B cell (primary cell): ENCODE measurements around the gene SLC19A1. TPM values are rescaled to one million over a fixed set of nuclear protein-coding genes. Genes with fewer than 3 reads are reported as not detected.

Experiments used
- ATAC-seq: fragments of 200-7000 bp; cut with Tn5 transposase; one replicate; pipeline ENCODE4 v1.10.0; 2021; ENCODE audit warnings: low read depth, mild to moderate bottlenecking, moderate number of reproducible peaks, moderate library complexity
- CTCF ChIA-PET: fragments of 350-600 bp; sonication (Branson Sonifier 250); formaldehyde crosslinking; loops from one replicate; lab custom pipeline; 2021; ENCODE audit warnings: antibody characterized with exemption, inconsistent platforms; lab: Charles Lee
- POLR2A ChIA-PET: fragments of 350-600 bp; sonication (Branson Sonifier 250); formaldehyde crosslinking; loops from one replicate; lab custom pipeline; 2021; ENCODE audit warnings: antibody characterized with exemption; lab: Charles Lee
- DNase-seq: peaks from one replicate; pipeline ENCODE4 v3.0.0; 2013
- H2AFZ ChIP-seq: 2 replicates; pipeline ENCODE4 v1.6.1; 2012; ENCODE audit warnings: mild to moderate bottlenecking, low read depth, low read length; ENCODE audit not compliant: insufficient read depth, poor library complexity, severe bottlenecking
- H3K27ac ChIP-seq, 2 donors: 1 replicate in 1 of 2; 2 replicates in 1 of 2; pipeline ENCODE4 v1.5.1; 2012 to 2013; ENCODE audit warnings: low read length in 2 of 2, mild to moderate bottlenecking in 2 of 2, moderate library complexity in 1 of 2
- H3K27me3 ChIP-seq, 4 experiments: fragments of 200-600 bp in 1 of 4; sonication (generic) in 1 of 4; replicated peaks in 1 of 4; 1 replicate in 2 of 4; 2 replicates in 2 of 4; pipeline versions ENCODE4 v1.6.1 to v1.7.0; 2013 to 2016; ENCODE audit warnings: low read length in 3 of 4, mild to moderate bottlenecking in 2 of 4, mixed read lengths in 1 of 4, moderate library complexity in 1 of 4; ENCODE audit not compliant: insufficient read depth in 4 of 4, control insufficient read depth in 3 of 4; ENCODE audit errors: control extremely low read depth in 1 of 4
- H3K36me3 ChIP-seq, 2 experiments: replicated peaks in 1 of 2; 1 replicate in 1 of 2; 2 replicates in 1 of 2; pipeline versions ENCODE4 v1.6.1 to v1.7.1; 2013; ENCODE audit warnings: low read length in 1 of 2; ENCODE audit not compliant: insufficient read depth in 2 of 2, control insufficient read depth in 1 of 2; ENCODE audit errors: control extremely low read depth in 1 of 2, extremely low read depth in 1 of 2
- H3K4me1 ChIP-seq, 2 donors: fragments of 200-600 bp in 1 of 2; sonication (generic) in 1 of 2; 1 replicate in 1 of 2; 2 replicates in 1 of 2; pipeline versions ENCODE4 v1.5.1 to v1.6.1; 2013 to 2017; ENCODE audit warnings: low read length in 2 of 2; ENCODE audit not compliant: control insufficient read depth in 2 of 2, insufficient read depth in 2 of 2
- H3K4me2 ChIP-seq: replicated peaks from 2 replicates; pipeline ENCODE3; 2012; ENCODE audit warnings: mild to moderate bottlenecking, low read depth, low read length; ENCODE audit not compliant: poor library complexity, severe bottlenecking
- H3K4me3 ChIP-seq, 5 experiments: fragments of 200-600 bp in 1 of 5; sonication (generic) in 1 of 5; 1 replicate in 3 of 5; 2 replicates in 2 of 5; pipeline versions ENCODE4 v1.5.1 to v1.7.0; 2011 to 2016; ENCODE audit warnings: low read length in 4 of 5, mild to moderate bottlenecking in 4 of 5, low read depth in 2 of 5, control low read depth in 1 of 5, moderate library complexity in 1 of 5; ENCODE audit not compliant: insufficient read depth in 1 of 5; ENCODE audit errors: control extremely low read depth in 1 of 5, extremely low read depth in 1 of 5
- H3K79me2 ChIP-seq: fragments of 200-600 bp; sonication (generic); one replicate; pipeline ENCODE4 v1.6.0; 2016; ENCODE audit warnings: low read length; ENCODE audit not compliant: control insufficient read depth, insufficient read depth
- H3K9ac ChIP-seq: fragments of 200-600 bp; sonication (generic); 2 replicates; pipeline ENCODE4 v1.6.1; 2017; ENCODE audit warnings: mild to moderate bottlenecking, low read length, moderate library complexity
- H3K9me3 ChIP-seq, 3 donors: one replicate each; pipeline versions ENCODE4 v1.6.1 to v1.7.1; 2013; ENCODE audit warnings: low read length in 2 of 3; ENCODE audit not compliant: control insufficient read depth in 2 of 3, insufficient read depth in 1 of 3; ENCODE audit errors: control extremely low read depth in 1 of 3
- H4K20me1 ChIP-seq: 2 replicates; pipeline ENCODE4 v1.6.0; 2012; ENCODE audit warnings: mild to moderate bottlenecking, low read length; ENCODE audit not compliant: insufficient read depth, control insufficient read depth, poor library complexity, severe bottlenecking
- H3K27ac Mint-ChIP-seq: one replicate; pipeline ENCODE4 v1.8.0; 2021; ENCODE audit warnings: mixed read lengths
- H3K27me3 Mint-ChIP-seq: one replicate; pipeline ENCODE4 v1.8.0; 2021; ENCODE audit warnings: mixed read lengths
- H3K4me1 Mint-ChIP-seq: one replicate; pipeline ENCODE4 v1.8.0; 2021; ENCODE audit warnings: mixed read lengths
- H3K4me3 Mint-ChIP-seq: one replicate; pipeline ENCODE4 v1.8.0; 2021; ENCODE audit warnings: mixed read lengths
- H3K9me3 Mint-ChIP-seq: one replicate; pipeline ENCODE4 v1.8.0; 2022; ENCODE audit warnings: mixed read lengths; ENCODE audit not compliant: insufficient read depth
- CTCF ChIP-seq: fragments of 200-600 bp; IDR thresholded peaks from one replicate; pipeline ENCODE4 v1.8.0; 2022; ENCODE audit warnings: antibody characterized with exemption, mild to moderate bottlenecking
- EZH2 ChIP-seq: IDR thresholded peaks from 2 replicates; pipeline ENCODE4 v1.6.1; 2012; ENCODE audit warnings: borderline replicate concordance, low read depth, mild to moderate bottlenecking, moderate library complexity, low read length; ENCODE audit not compliant: insufficient read depth, poor library complexity, severe bottlenecking
- WGBS: methylation state at CpG from one replicate; pipeline ENCODE4 v1.1.5; 2013; ENCODE audit warnings: missing lambda C conversion rate; ENCODE audit not compliant: insufficient coverage; 5-methylcytosine and 5-hydroxymethylcytosine counted together
- intact Hi-C: fragments of 100-400 bp; cut with micrococcal nuclease; formaldehyde crosslinking; loops from one replicate; pipeline ENCODE4 v1.10.0; 2022
- polyA plus RNA-seq: library from polyadenylated mRNA; depleted of rRNA; stranded (reverse); fragments of >200 nt; gene quantifications from 2 replicates; pipeline ENCODE4 v1.2.3, GENCODE V29; 2012
- total RNA-seq, 2 donors: library from RNA; stranded (reverse); fragments of 120-200 nt in 1 of 2; gene quantifications; 1 replicate in 1 of 2; 2 replicates in 1 of 2; pipeline versions ENCODE4 v1.2.3 to v1.2.4, GENCODE V29; 2013 to 2022

The SLC19A1 gene
- total and polyA plus RNA-seq, 2 donors (not counting 1 experiment from before 2014, with no cell fraction given) = 8.7 to 10.1 TPM

DNA sequence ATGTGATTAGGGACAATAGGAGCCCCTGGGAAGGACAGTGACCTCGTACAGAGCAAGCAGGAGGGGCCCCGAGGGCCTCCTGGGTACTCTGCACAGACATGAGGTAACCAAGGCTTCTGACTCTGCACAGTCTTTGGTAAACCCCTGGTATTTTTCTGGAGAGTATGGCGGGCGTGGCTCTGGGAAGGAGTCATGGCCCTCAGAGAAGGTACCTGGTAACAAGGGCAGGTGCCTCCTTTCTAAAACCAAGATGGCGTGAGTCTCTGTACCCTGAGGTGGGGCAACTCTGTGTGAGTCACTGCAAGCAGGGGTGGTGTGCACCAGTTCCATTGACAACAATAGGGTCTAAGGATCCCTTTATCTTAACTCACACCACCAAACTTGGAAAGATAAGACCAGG is 39.9 kb upstream of the SLC19A1 start:
- H2AFZ ChIP-seq = no peak overlapping the region
- H3K4me3 Mint-ChIP-seq = no peak overlapping the region
- H3K27ac ChIP-seq = no peak overlapping the region
- H3K27me3 ChIP-seq = peaks cover 0 to 9% (median 0%) of the 10 kb centered on the region in 4 experiments
- no peak overlapping the region for H3K4me2 ChIP-seq
- H3K9ac ChIP-seq = no peak overlapping the region
- no peaks in the 10 kb centered on the region for H4K20me1 ChIP-seq
- H3K9me3 Mint-ChIP-seq = peaks cover 19% of the 10 kb centered on the region
- peaks cover 0 to 21% (median 16%) of the 10 kb centered on the region in 3 donors for H3K9me3 ChIP-seq
- POLR2A ChIA-PET = no interaction called here
- H3K79me2 ChIP-seq = no peaks in the 10 kb centered on the region
- TF ChIP-seq EZH2 (no peak), CTCF (no peak)
- H3K36me3 ChIP-seq = no peaks in the 10 kb centered on the region
- no peak for DNase-seq
- no peaks in the 10 kb centered on the region for H3K4me1 ChIP-seq
- CTCF ChIA-PET = no interaction called here
- WGBS = 79% methylated on average over 3 of the region's 5 CpGs
- ATAC-seq = no peak
- no peak overlapping the region for H3K27ac Mint-ChIP-seq
- H3K4me1 Mint-ChIP-seq = no peaks in the 10 kb centered on the region
- intact Hi-C loops = no loop called here
- H3K4me3 ChIP-seq = no peak overlapping the region
- peaks cover 15% of the 10 kb centered on the region for H3K27me3 Mint-ChIP-seq

- Histone ChIP-seq H4K20me1 (no peaks in the 10 kb centered on the region), H3K9me3 (peaks cover 0 to 21% (median 7%) of the 10 kb centered on the region in 3 donors), H3K27me3 (peaks cover 0 to 9% (median 0%) of the 10 kb centered on the region in 4 experiments), H3K36me3 (no peaks in the 10 kb centered on the region), H3K79me2 (no peaks in the 10 kb centered on the region), H3K4me1 (no peaks in the 10 kb centered on the region), H2AFZ (no peak overlapping the region), H3K4me3 (no peak overlapping the region), H3K27ac (no peak overlapping the region), H3K9ac (no peak overlapping the region), H3K4me2 (no peak overlapping the region)
- ChIA-PET CTCF (no interaction called here), POLR2A (no interaction called here)
- WGBS = 86% methylated on average over 12 of the region's 13 CpGs
- no peak for DNase-seq
- no peak for ATAC-seq
- Mint-ChIP-seq H3K4me3 (no peak overlapping the region), H3K27ac (no peak overlapping the region), H3K4me1 (no peaks in the 10 kb centered on the region), H3K9me3 (peaks cover 14% of the 10 kb centered on the region), H3K27me3 (peaks cover 11% of the 10 kb centered on the region)
- TF ChIP-seq EZH2 (no peak), CTCF (no peak)
- intact Hi-C loops = no loop called here
These were observed 39.1 kb upstream of the SLC19A1 start for GRCh38 chr21:45581322-45581712.
